HFFc6 (cell line): ENCODE measurements around the gene SLC16A4. TPM values are rescaled to one million over a fixed set of nuclear protein-coding genes. Genes with fewer than 3 reads are reported as not detected.

ENCODE experiments used
- DNase-seq: peaks from one replicate; pipeline ENCODE4 v3.0.0-alpha.2; 2018
- H3K27ac Mint-ChIP-seq: 2 replicates; pipeline ENCODE4 v1.8.0; 2020; ENCODE audit warnings: mild to moderate bottlenecking, mixed read lengths
- H3K27me3 Mint-ChIP-seq: 2 replicates; pipeline ENCODE4 v1.8.0; 2021; ENCODE audit warnings: mild to moderate bottlenecking, moderate library complexity, mixed read lengths; ENCODE audit not compliant: insufficient read depth
- H3K36me3 Mint-ChIP-seq: 2 replicates; pipeline ENCODE4 v1.8.0; 2021; ENCODE audit warnings: low read depth, mixed read lengths
- H3K4me1 Mint-ChIP-seq: 2 replicates; pipeline ENCODE4 v1.8.0; 2020; ENCODE audit warnings: low read depth, mixed read lengths
- H3K4me3 Mint-ChIP-seq: 2 replicates; pipeline ENCODE4 v1.8.0; 2020; ENCODE audit warnings: mild to moderate bottlenecking, moderate library complexity, mixed read lengths
- H3K9me3 Mint-ChIP-seq: 2 replicates; pipeline ENCODE4 v1.8.0; 2020; ENCODE audit warnings: mild to moderate bottlenecking, mixed read lengths
- total RNA-seq, 6 experiments: library from RNA; stranded (reverse); fragmentation: NEBNext Ultra II Directional; extraction: Animal tissue kit (Norgen Biotek cat#: 25700); gene quantifications; 2 replicates in 1 of 6; 3 replicates in 5 of 6; pipeline ENCODE4 v1.2.3, GENCODE V29; 2021
- TF ChIP-seq, protein P1 (sequence below): fragments of 200-600 bp; sonication (generic); IDR thresholded peaks from 2 replicates; pipeline ENCODE4 v1.5.0; 2021; ENCODE audit warnings: antibody characterized with exemption, mild to moderate bottlenecking

The SLC16A4 gene
- total RNA-seq, 6 experiments from 2014 or later = 14.7 to 25.2 (median 21.5) TPM

DNA sequence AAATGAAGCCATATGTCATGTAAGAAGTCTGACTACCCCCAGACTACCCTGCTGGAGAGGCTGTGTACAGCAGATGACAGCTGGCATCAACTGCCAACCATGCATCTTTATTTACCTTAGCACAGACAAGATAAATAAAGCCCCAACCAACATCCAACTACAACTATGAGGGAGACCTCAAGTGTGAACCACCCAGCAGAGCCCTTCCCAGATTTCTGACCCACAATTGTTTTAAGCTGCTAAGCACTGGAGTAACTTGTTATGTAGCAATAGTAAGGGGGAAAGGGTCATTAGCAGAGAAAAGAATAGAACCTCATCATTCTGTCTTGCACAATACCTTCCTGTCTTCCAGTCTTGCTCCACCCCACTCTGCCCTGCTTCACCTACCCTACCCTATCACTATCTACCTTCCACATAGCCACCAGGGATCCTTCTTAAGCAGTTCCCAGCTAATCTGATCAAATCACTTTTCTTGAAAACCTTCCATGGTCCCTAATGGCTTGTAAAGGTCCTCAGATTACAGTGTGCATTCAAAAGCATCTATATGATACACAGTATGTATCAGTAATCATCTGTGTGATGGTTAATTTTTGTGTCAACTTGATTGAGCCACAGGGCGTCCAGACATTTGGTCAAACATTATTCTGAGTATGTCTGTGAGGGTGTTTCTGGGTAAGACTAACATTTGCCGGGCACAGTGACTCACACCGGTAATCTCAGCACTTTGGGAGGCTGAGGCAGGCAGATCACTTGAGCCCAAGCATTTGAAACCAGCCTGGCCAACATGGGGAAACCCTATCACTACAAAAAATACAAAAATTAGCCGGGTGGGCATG lies 71.3 kb downstream of the SLC16A4 start:
- Mint-ChIP-seq H3K9me3 (peaks cover 7% of the 10 kb centered on the region; the same call in 1 of the 2 replicates), H3K27ac (no peak overlapping the region)

DNA sequence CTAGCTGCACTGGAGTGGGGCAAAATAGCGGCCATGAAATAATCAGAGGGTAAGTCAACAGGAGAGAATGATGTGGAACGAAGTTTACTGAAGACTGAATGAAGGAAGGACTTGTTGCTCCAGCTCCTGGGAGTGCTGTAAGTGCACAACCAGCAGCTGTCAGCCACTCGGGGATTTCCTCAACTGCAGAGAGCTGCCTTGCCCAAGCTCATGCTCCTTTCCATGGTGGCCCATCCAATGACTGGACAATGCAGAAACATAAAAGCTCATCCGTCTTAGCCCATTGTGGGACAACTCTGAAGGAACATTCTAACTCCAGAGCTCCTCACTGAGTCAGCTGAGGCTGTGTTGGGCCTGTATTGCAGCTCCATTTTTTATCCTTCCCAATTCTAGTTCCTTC lies 72.8 kb downstream of the SLC16A4 start:
- Mint-ChIP-seq H3K27ac (no peak overlapping the region), H3K4me1 (peaks cover 4% of the 10 kb centered on the region), H3K4me3 (no peak overlapping the region), H3K9me3 (peaks cover 7% of the 10 kb centered on the region; the same call in 1 of the 2 replicates), H3K27me3 (peaks cover 3% of the 10 kb centered on the region), H3K36me3 (peaks cover 7% of the 10 kb centered on the region; the same call in 1 of the 2 replicates)
- no peak for DNase-seq
- TF ChIP-seq, protein P1, sequence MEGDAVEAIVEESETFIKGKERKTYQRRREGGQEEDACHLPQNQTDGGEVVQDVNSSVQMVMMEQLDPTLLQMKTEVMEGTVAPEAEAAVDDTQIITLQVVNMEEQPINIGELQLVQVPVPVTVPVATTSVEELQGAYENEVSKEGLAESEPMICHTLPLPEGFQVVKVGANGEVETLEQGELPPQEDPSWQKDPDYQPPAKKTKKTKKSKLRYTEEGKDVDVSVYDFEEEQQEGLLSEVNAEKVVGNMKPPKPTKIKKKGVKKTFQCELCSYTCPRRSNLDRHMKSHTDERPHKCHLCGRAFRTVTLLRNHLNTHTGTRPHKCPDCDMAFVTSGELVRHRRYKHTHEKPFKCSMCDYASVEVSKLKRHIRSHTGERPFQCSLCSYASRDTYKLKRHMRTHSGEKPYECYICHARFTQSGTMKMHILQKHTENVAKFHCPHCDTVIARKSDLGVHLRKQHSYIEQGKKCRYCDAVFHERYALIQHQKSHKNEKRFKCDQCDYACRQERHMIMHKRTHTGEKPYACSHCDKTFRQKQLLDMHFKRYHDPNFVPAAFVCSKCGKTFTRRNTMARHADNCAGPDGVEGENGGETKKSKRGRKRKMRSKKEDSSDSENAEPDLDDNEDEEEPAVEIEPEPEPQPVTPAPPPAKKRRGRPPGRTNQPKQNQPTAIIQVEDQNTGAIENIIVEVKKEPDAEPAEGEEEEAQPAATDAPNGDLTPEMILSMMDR = no peak

More for the DNA sequence above, 71.3 kb downstream of the SLC16A4 start:
- no peak for DNase-seq
- Mint-ChIP-seq H3K36me3 (peaks cover 7% of the 10 kb centered on the region; the same call in 1 of the 2 replicates), H3K27me3 (peaks cover 3% of the 10 kb centered on the region), H3K4me1 (no peaks in the 10 kb centered on the region), H3K4me3 (no peak overlapping the region)
- TF ChIP-seq, protein P1 = no peak

- peaks cover 3% of the 10 kb centered on the region for H3K27me3 Mint-ChIP-seq
- peaks cover 7% of the 10 kb centered on the region; the same call in 1 of the 2 replicates for H3K36me3 Mint-ChIP-seq
- peaks cover 17% of the 10 kb centered on the region for H3K4me1 Mint-ChIP-seq
- H3K4me3 Mint-ChIP-seq = no peak overlapping the region
- no peak for DNase-seq
- TF ChIP-seq, protein P1 = no peak
- H3K9me3 Mint-ChIP-seq = peaks cover 7% of the 10 kb centered on the region; the same call in 1 of the 2 replicates
- H3K27ac Mint-ChIP-seq = no peak overlapping the region
Observed at GRCh38 chr1:110316735-110317134, 74.1 kb downstream of the SLC16A4 start.

Other genes with a start within 250 kb of the SLC16A4 start
- 1 to 10 TPM; 1.7 to 5.3 (median 2.0) TPM for gene SLC6A17, start 240.5 kb downstream of the SLC16A4 start, total RNA-seq
- 10 to 100 TPM in 4 of 6 experiments, 1 to 10 TPM in 2; 8.8 to 22.6 (median 11.2) TPM for gene KCNC4, start 180.7 kb downstream of the SLC16A4 start, total RNA-seq
- gene RBM15, start 51.6 kb downstream of the SLC16A4 start, total RNA-seq = 10 to 100 TPM; 16.1 to 18.2 (median 17.3) TPM
- 100 to 1,000 TPM; 166 to 181 (median 172) TPM for gene LAMTOR5, start 16.7 kb upstream of the SLC16A4 start, total RNA-seq
- gene PROK1, start 60.1 kb upstream of the SLC16A4 start, total RNA-seq = not detected
- gene KCNA10, start 128.1 kb upstream of the SLC16A4 start, total RNA-seq = not detected
- gene KCNA2, start 215.3 kb upstream of the SLC16A4 start, total RNA-seq = not detected